GM12878 (cell line): ENCODE data around the gene TMEM132C. TPM values are rescaled to one million over a fixed set of nuclear protein-coding genes. Genes with fewer than 3 reads are reported as not detected.

Source experiments
- ATAC-seq: fragments of 200-7000 bp; cut with Tn5 transposase; 3 replicates; pipeline ENCODE4 v1.9.1; 2020; ENCODE audit warnings: mild to moderate bottlenecking, moderate library complexity
- BruUV-seq: library from RNA; stranded (reverse); fragments of 400-500 nt; replicated peaks from 2 replicates; lab custom pipeline; 2021; lab: Mats Ljungman, UMichigan
- CTCF ChIA-PET: fragments of 300-600 bp; sonication (Branson Sonifier 250); formaldehyde crosslinking; extraction: SDS; loops from one replicate; lab custom pipeline; 2021; ENCODE audit warnings: inconsistent platforms; lab: Yijun Ruan, JAX
- POLR2A ChIA-PET: fragments of 350-600 bp; formaldehyde crosslinking; extraction: SDS; loops from one replicate; lab custom pipeline; 2021; ENCODE audit warnings: inconsistent platforms; lab: Charles Lee
- RAD21 ChIA-PET: fragments of 300-600 bp; sonication (Branson Sonifier 250); formaldehyde crosslinking; loops from one replicate; lab custom pipeline; 2023; ENCODE audit warnings: antibody characterized with exemption; ENCODE audit not compliant: unreplicated experiment; lab: Charles Lee
- SMC1A ChIA-PET: fragments of 300-600 bp; sonication (Branson Sonifier 250); formaldehyde crosslinking; loops from one replicate; lab custom pipeline; 2023; ENCODE audit not compliant: unreplicated experiment, uncharacterized antibody; lab: Charles Lee
- DNase-seq: peaks from one replicate; pipeline ENCODE4 v3.0.0-alpha.2; 2011; ENCODE audit warnings: low read depth, low spot score
- FAIRE-seq: peaks from 3 replicates; lab custom pipeline; 2011; peaks lifted over from hg19 to GRCh38; lab: Jason Lieb, UNC
- H2AFZ ChIP-seq: 2 replicates; pipeline ENCODE4 v1.6.0; 2011; ENCODE audit warnings: low read depth, low read length, control low read depth; ENCODE audit not compliant: control insufficient read depth
- H3K27ac ChIP-seq: 2 replicates; pipeline ENCODE4 v1.5.1; 2011; ENCODE audit warnings: control low read depth; ENCODE audit not compliant: control insufficient read depth, insufficient read depth
- H3K27me3 ChIP-seq, 2 experiments: replicated peaks in 1 of 2; 2 replicates each; pipeline versions ENCODE4 v1.6.0 to v1.6.1; 2011; ENCODE audit warnings: low read length in 1 of 2; ENCODE audit not compliant: control insufficient read depth in 2 of 2, insufficient read depth in 2 of 2
- H3K36me3 ChIP-seq, 2 experiments: 2 replicates each; pipeline ENCODE4 v1.5.1; 2011; ENCODE audit warnings: low read length in 1 of 2; ENCODE audit not compliant: control insufficient read depth in 2 of 2, insufficient read depth in 2 of 2
- H3K4me1 ChIP-seq: 2 replicates; pipeline ENCODE4 v1.6.1; 2011; ENCODE audit warnings: mild to moderate bottlenecking, low read length, moderate library complexity, mixed read lengths; ENCODE audit not compliant: control insufficient read depth, insufficient read depth
- H3K4me2 ChIP-seq: 2 replicates; pipeline ENCODE4 v1.6.0; 2011; ENCODE audit warnings: control low read depth; ENCODE audit not compliant: control insufficient read depth, insufficient read depth
- H3K4me3 ChIP-seq: fragments of 200-600 bp; sonication (generic); 2 replicates; pipeline ENCODE4 v1.5.1; 2016
- H3K79me2 ChIP-seq: 2 replicates; pipeline ENCODE4 v1.6.0; 2011; ENCODE audit warnings: low read length; ENCODE audit not compliant: control insufficient read depth, insufficient read depth
- H3K9ac ChIP-seq: 2 replicates; pipeline ENCODE4 v1.8.0; 2011; ENCODE audit warnings: low read length, control low read depth, mixed read lengths; ENCODE audit not compliant: control insufficient read depth, insufficient read depth
- H3K9me3 ChIP-seq: replicated peaks from 3 replicates; pipeline ENCODE4 v1.5.1; 2011; ENCODE audit warnings: mild to moderate bottlenecking, low read length; ENCODE audit not compliant: control insufficient read depth, insufficient read depth
- H4K20me1 ChIP-seq: 2 replicates; pipeline ENCODE4 v1.6.0; 2011; ENCODE audit not compliant: control insufficient read depth, insufficient read depth
- CHD4 ChIP-seq: fragments of 200-600 bp; sonication (generic); IDR thresholded peaks from 2 replicates; pipeline ENCODE4 v1.6.1; 2016; ENCODE audit warnings: mild to moderate bottlenecking
- FOS ChIP-seq: IDR thresholded peaks from 3 replicates; pipeline ENCODE4 v1.6.1; 2011; ENCODE audit warnings: borderline replicate concordance; ENCODE audit not compliant: insufficient read length; ENCODE audit errors: extremely low read depth
- LARP7 ChIP-seq: fragments of 450-650 bp; IDR thresholded peaks from 2 replicates; pipeline ENCODE4 v1.6.1; 2017; ENCODE audit warnings: mild to moderate bottlenecking
- MYB ChIP-seq: fragments of 150-350 bp; IDR thresholded peaks from 2 replicates; pipeline ENCODE4 v1.6.1; 2014; ENCODE audit warnings: mild to moderate bottlenecking, low read depth, low read length, borderline replicate concordance
- NR2C1 ChIP-seq: fragments of 450-650 bp; IDR thresholded peaks from 2 replicates; pipeline ENCODE4 v1.6.1; 2017; ENCODE audit warnings: antibody characterized with exemption, mild to moderate bottlenecking, moderate library complexity
- SMC3 ChIP-seq: IDR thresholded peaks from 2 replicates; pipeline ENCODE4 v1.6.1; 2011; ENCODE audit warnings: low read length, improper control_type of control experiment, borderline replicate concordance
- SP1 ChIP-seq: IDR thresholded peaks from one replicate; pipeline ENCODE4 v1.6.1; 2011; ENCODE audit warnings: low read depth, low read length
- SPI1 ChIP-seq: IDR thresholded peaks from 2 replicates; pipeline ENCODE4 v1.6.1; 2011; ENCODE audit warnings: low read depth, mild to moderate bottlenecking, low read length, moderate library complexity, borderline replicate concordance; ENCODE audit not compliant: insufficient read depth
- ZNF207 ChIP-seq: fragments of 450-650 bp; IDR thresholded peaks from 2 replicates; pipeline ENCODE4 v1.6.1; 2014; ENCODE audit warnings: antibody characterized with exemption, mild to moderate bottlenecking, borderline replicate concordance
- WGBS: methylation state at CpG from one replicate; pipeline ENCODE4 v1.1.6; 2016; ENCODE audit warnings: low lambda C conversion rate; ENCODE audit not compliant: insufficient replicate concordance, insufficient coverage; ENCODE audit errors: missing lambda C conversion rate; 5-methylcytosine and 5-hydroxymethylcytosine counted together
- in situ Hi-C: fragments of 300-500 bp; cut with MboI; formaldehyde crosslinking; loops from 9 replicates; pipeline ENCODE4 v1.14.3; 2018; ENCODE audit warnings: mixed read lengths
- intact Hi-C: fragments of 100-400 bp; cut with micrococcal nuclease; formaldehyde crosslinking; loops from one replicate; pipeline ENCODE4 v1.14.2; 2022; ENCODE audit not compliant: unreplicated experiment
- polyA plus RNA-seq, 11 experiments: library from polyadenylated mRNA; depleted of rRNA in 4 of 11; unstranded in 6 of 11; stranded (reverse) in 5 of 11; fragments of >200 nt; fragmentation: Nextera tagmentation in 4 of 11; fragmentation: Illumina TruSeq in 1 of 11; extraction: Ambion mirVana in 4 of 11; extraction: Trizol in 1 of 11; gene quantifications; 1 replicate in 1 of 11; 2 replicates in 10 of 11; pipeline versions ENCODE4 v1.2.1 to v1.2.3, GENCODE V29; 2011 to 2016; ENCODE audit warnings: inconsistent platforms in 2 of 11, missing spikeins in 2 of 11, low read depth in 1 of 11
- total RNA-seq, 4 experiments: library from RNA; depleted of rRNA in 3 of 4; stranded (reverse); fragments of >200 nt in 3 of 4; fragmentation: Illumina TruSeq in 1 of 4; extraction: Trizol in 1 of 4; gene quantifications; 2 replicates each; pipeline versions ENCODE4 v1.2.1 to v1.2.3, GENCODE V29; 2013 to 2021
- TF ChIP-seq, protein P1 (sequence below): fragments of 450-650 bp; IDR thresholded peaks from 2 replicates; pipeline ENCODE4 v1.6.1; 2016; ENCODE audit warnings: mild to moderate bottlenecking, moderate library complexity, borderline replicate concordance
- TF ChIP-seq, protein P2 (sequence below): IDR thresholded peaks from 2 replicates; pipeline ENCODE4 v1.6.1; 2012; ENCODE audit warnings: low read length, inconsistent platforms
- TF ChIP-seq, protein P3 (sequence below): IDR thresholded peaks from 2 replicates; pipeline ENCODE4 v1.6.1; 2012; ENCODE audit warnings: mild to moderate bottlenecking, low read depth, low read length
- TF ChIP-seq, protein P4 (sequence below): IDR thresholded peaks from 2 replicates; pipeline ENCODE4 v1.6.1; 2012; ENCODE audit warnings: low read depth, low read length, improper control_type of control experiment
- TF ChIP-seq, protein P5 (sequence below): fragments of 450-650 bp; conservative IDR thresholded peaks from 2 replicates; pipeline ENCODE4 v1.6.1; 2017; ENCODE audit warnings: mild to moderate bottlenecking, moderate library complexity

Gene TMEM132C
- total and polyA plus RNA-seq, 10 of the 15 experiments (the other 5 are each of a cell fraction or from before 2014, with no cell fraction given) = not detected

DNA sequence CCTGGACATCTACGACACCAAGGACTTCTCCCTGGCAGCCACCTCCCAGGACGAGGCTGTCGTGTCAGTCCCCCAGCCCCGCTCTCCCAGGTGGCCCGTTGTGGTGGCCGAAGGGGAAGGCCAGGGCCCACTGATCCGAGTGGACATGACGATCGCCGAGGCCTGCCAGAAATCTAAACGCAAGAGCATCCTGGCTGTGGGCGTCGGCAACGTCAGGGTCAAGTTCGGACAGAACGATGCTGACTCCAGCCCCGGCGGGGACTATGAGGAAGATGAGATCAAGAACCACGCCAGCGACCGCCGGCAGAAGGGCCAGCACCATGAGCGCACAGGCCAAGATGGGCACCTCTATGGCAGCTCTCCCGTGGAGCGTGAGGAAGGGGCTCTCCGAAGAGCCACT lies 438.2 kb downstream of the TMEM132C start:
- Histone ChIP-seq H3K4me2 (no peak overlapping the region), H2AFZ (no peak overlapping the region), H3K4me3 (no peak overlapping the region), H3K79me2 (no peaks in the 10 kb centered on the region), H4K20me1 (no peaks in the 10 kb centered on the region), H3K27me3 (no peaks in the 10 kb centered on the region), H3K9me3 (no peaks in the 10 kb centered on the region), H3K27ac (no peak overlapping the region), H3K36me3 (no peaks in the 10 kb centered on the region), H3K4me1 (no peaks in the 10 kb centered on the region), H3K9ac (no peak overlapping the region)
- RAD21 ChIA-PET = no interaction called here
- in situ Hi-C loops (no loop called here), intact Hi-C loops (no loop called here)
- SMC1A ChIA-PET = no interaction called here
- no TSS peak for BruUV-seq
- DNase-seq (no peak), FAIRE-seq (no peak), ATAC-seq (no peak)
- POLR2A ChIA-PET = no interaction called here
- 64% methylated on average over 26 of the region's 26 CpGs for WGBS
- CTCF ChIA-PET = no interaction called here
- TF ChIP-seq LARP7 (no peak), ZNF207 (no peak), CHD4 (no peak), SMC3 (no peak), SPI1 (no peak), MYB (no peak), FOS (no peak), NR2C1 (no peak), SP1 (no peak)
- TF ChIP-seq, protein P1, sequence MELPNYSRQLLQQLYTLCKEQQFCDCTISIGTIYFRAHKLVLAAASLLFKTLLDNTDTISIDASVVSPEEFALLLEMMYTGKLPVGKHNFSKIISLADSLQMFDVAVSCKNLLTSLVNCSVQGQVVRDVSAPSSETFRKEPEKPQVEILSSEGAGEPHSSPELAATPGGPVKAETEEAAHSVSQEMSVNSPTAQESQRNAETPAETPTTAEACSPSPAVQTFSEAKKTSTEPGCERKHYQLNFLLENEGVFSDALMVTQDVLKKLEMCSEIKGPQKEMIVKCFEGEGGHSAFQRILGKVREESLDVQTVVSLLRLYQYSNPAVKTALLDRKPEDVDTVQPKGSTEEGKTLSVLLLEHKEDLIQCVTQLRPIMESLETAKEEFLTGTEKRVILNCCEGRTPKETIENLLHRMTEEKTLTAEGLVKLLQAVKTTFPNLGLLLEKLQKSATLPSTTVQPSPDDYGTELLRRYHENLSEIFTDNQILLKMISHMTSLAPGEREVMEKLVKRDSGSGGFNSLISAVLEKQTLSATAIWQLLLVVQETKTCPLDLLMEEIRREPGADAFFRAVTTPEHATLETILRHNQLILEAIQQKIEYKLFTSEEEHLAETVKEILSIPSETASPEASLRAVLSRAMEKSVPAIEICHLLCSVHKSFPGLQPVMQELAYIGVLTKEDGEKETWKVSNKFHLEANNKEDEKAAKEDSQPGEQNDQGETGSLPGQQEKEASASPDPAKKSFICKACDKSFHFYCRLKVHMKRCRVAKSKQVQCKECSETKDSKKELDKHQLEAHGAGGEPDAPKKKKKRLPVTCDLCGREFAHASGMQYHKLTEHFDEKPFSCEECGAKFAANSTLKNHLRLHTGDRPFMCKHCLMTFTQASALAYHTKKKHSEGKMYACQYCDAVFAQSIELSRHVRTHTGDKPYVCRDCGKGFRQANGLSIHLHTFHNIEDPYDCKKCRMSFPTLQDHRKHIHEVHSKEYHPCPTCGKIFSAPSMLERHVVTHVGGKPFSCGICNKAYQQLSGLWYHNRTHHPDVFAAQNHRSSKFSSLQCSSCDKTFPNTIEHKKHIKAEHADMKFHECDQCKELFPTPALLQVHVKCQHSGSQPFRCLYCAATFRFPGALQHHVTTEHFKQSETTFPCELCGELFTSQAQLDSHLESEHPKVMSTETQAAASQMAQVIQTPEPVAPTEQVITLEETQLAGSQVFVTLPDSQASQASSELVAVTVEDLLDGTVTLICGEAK = no peak
- TF ChIP-seq, protein P2, sequence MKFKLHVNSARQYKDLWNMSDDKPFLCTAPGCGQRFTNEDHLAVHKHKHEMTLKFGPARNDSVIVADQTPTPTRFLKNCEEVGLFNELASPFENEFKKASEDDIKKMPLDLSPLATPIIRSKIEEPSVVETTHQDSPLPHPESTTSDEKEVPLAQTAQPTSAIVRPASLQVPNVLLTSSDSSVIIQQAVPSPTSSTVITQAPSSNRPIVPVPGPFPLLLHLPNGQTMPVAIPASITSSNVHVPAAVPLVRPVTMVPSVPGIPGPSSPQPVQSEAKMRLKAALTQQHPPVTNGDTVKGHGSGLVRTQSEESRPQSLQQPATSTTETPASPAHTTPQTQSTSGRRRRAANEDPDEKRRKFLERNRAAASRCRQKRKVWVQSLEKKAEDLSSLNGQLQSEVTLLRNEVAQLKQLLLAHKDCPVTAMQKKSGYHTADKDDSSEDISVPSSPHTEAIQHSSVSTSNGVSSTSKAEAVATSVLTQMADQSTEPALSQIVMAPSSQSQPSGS = no peak
- TF ChIP-seq, protein P3, sequence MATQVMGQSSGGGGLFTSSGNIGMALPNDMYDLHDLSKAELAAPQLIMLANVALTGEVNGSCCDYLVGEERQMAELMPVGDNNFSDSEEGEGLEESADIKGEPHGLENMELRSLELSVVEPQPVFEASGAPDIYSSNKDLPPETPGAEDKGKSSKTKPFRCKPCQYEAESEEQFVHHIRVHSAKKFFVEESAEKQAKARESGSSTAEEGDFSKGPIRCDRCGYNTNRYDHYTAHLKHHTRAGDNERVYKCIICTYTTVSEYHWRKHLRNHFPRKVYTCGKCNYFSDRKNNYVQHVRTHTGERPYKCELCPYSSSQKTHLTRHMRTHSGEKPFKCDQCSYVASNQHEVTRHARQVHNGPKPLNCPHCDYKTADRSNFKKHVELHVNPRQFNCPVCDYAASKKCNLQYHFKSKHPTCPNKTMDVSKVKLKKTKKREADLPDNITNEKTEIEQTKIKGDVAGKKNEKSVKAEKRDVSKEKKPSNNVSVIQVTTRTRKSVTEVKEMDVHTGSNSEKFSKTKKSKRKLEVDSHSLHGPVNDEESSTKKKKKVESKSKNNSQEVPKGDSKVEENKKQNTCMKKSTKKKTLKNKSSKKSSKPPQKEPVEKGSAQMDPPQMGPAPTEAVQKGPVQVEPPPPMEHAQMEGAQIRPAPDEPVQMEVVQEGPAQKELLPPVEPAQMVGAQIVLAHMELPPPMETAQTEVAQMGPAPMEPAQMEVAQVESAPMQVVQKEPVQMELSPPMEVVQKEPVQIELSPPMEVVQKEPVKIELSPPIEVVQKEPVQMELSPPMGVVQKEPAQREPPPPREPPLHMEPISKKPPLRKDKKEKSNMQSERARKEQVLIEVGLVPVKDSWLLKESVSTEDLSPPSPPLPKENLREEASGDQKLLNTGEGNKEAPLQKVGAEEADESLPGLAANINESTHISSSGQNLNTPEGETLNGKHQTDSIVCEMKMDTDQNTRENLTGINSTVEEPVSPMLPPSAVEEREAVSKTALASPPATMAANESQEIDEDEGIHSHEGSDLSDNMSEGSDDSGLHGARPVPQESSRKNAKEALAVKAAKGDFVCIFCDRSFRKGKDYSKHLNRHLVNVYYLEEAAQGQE = no peak
- TF ChIP-seq, protein P4, sequence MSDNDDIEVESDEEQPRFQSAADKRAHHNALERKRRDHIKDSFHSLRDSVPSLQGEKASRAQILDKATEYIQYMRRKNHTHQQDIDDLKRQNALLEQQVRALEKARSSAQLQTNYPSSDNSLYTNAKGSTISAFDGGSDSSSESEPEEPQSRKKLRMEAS = no peak
- TF ChIP-seq, protein P5, sequence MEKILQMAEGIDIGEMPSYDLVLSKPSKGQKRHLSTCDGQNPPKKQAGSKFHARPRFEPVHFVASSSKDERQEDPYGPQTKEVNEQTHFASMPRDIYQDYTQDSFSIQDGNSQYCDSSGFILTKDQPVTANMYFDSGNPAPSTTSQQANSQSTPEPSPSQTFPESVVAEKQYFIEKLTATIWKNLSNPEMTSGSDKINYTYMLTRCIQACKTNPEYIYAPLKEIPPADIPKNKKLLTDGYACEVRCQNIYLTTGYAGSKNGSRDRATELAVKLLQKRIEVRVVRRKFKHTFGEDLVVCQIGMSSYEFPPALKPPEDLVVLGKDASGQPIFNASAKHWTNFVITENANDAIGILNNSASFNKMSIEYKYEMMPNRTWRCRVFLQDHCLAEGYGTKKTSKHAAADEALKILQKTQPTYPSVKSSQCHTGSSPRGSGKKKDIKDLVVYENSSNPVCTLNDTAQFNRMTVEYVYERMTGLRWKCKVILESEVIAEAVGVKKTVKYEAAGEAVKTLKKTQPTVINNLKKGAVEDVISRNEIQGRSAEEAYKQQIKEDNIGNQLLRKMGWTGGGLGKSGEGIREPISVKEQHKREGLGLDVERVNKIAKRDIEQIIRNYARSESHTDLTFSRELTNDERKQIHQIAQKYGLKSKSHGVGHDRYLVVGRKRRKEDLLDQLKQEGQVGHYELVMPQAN = no peak
